ENCODE measurements around the gene SYNDIG1. TPM values are rescaled to one million over a fixed set of nuclear protein-coding genes. Genes with fewer than 3 reads are reported as not detected.

SYNDIG1 gene
- total RNA-seq, 1 experiment from 2014 or later = not detected

GRCh38 chr20:24485981-24486380 lies 16.6 kb downstream of the SYNDIG1 start:
- no peaks in the 10 kb centered on the region for H3K4me1 ChIP-seq (ENCODE audit: control insufficient read depth, insufficient read depth, low read length)
- H3K36me3 ChIP-seq (ENCODE audit: control insufficient read depth, insufficient read depth, low read length) = no peaks in the 10 kb centered on the region
- TF ChIP-seq REST (IDR thresholded peaks at IDR 0.05; ENCODE audit: insufficient read depth in 1 of 2, low read depth in 2 of 2, low read length in 1 of 2) (no peak), TCF7L2 (IDR thresholded peaks at IDR 0.05; ENCODE audit: low read depth, low read length) (no peak), CTCF (IDR thresholded peaks at IDR 0.05) (no peak)
- in situ Hi-C loops (cut with HindIII; ENCODE audit: low pct_unique_long_range_greater_than_20kb, low sequenced_read_pairs) = no loop called here
- no peaks in the 10 kb centered on the region for H3K9me3 ChIP-seq (ENCODE audit: control insufficient read depth, insufficient read depth, low read depth, low read length)
- H3K27ac ChIP-seq (ENCODE audit: low read length) = no peak overlapping the region
- ATAC-seq (no peak), DNase-seq (ENCODE audit: low read depth, low spot score) (no peak)
- CTCF ChIA-PET = no interaction called here
- BruUV-seq (replicated peaks) = no TSS peak
- peaks cover 2% of the 10 kb centered on the region; the same call in 1 of the 2 replicates for H3K27me3 ChIP-seq (ENCODE audit: control insufficient read depth, insufficient read depth, low read length)
- no peak overlapping the region for H3K4me3 ChIP-seq (ENCODE audit: low read depth in 2 of 2, low read length in 2 of 2)
- intact Hi-C loops (cut with micrococcal nuclease; ENCODE audit: unreplicated experiment) = no loop called here
- POLR2A ChIA-PET = no interaction called here

GRCh38 chr20:24487240-24487639 lies 17.8 kb downstream of the SYNDIG1 start:
- CTCF ChIA-PET = no interaction called here
- in situ Hi-C loops (cut with HindIII; ENCODE audit: low pct_unique_long_range_greater_than_20kb, low sequenced_read_pairs) = no loop called here
- intact Hi-C loops (cut with micrococcal nuclease; ENCODE audit: unreplicated experiment) = no loop called here
- H3K36me3 ChIP-seq (ENCODE audit: control insufficient read depth, insufficient read depth, low read length) = no peaks in the 10 kb centered on the region
- DNase-seq (ENCODE audit: low read depth, low spot score) (no peak), ATAC-seq (no peak)
- no peaks in the 10 kb centered on the region for H3K9me3 ChIP-seq (ENCODE audit: control insufficient read depth, insufficient read depth, low read depth, low read length)
- TF ChIP-seq CTCF (IDR thresholded peaks at IDR 0.05) (no peak), TCF7L2 (IDR thresholded peaks at IDR 0.05; ENCODE audit: low read depth, low read length) (no peak), SIN3A (IDR thresholded peaks at IDR 0.05; ENCODE audit: borderline replicate concordance, insufficient read depth, low read depth, low read length) (no peak), POLR2AphosphoS5 (IDR thresholded peaks at IDR 0.05; ENCODE audit: low read depth, low read length) (no peak), REST (IDR thresholded peaks at IDR 0.05; ENCODE audit: insufficient read depth in 1 of 2, low read depth in 2 of 2, low read length in 1 of 2) (no peak)
- peaks cover 2% of the 10 kb centered on the region; the same call in 1 of the 2 replicates for H3K27me3 ChIP-seq (ENCODE audit: control insufficient read depth, insufficient read depth, low read length)
- BruUV-seq (replicated peaks) = no TSS peak
- no peak overlapping the region for H3K4me3 ChIP-seq (ENCODE audit: low read depth in 2 of 2, low read length in 2 of 2)
- POLR2A ChIA-PET = no interaction called here
- H3K27ac ChIP-seq (ENCODE audit: low read length) = no peak overlapping the region
- H3K4me1 ChIP-seq (ENCODE audit: control insufficient read depth, insufficient read depth, low read length) = no peaks in the 10 kb centered on the region

Measured in Panc1 (cell line).